ENCODE results near the gene NAGA.

DNA sequence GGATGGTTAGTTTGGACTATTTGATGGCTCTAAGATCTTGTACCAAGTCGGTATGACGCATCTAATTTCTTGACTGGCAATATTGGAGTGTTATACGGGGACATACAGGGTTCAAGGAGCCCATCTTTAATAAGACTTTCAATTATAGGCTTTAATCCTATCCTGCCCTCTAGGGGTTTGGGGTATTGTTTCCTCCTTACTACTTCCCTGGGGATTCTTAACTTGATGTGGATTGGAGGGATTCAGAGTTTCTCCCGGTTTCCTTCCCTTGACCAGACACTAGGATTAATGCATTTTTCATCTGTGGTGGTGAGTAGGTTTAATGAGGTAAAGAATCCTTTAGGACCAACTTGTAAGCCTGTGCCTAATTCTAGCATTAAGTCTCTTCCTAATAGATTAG is 41.2 kb upstream of the NAGA start:
- no peak for TF ChIP-seq POLR2A (IDR thresholded peaks at IDR 0.05)
- TF ChIP-seq, protein P1, sequence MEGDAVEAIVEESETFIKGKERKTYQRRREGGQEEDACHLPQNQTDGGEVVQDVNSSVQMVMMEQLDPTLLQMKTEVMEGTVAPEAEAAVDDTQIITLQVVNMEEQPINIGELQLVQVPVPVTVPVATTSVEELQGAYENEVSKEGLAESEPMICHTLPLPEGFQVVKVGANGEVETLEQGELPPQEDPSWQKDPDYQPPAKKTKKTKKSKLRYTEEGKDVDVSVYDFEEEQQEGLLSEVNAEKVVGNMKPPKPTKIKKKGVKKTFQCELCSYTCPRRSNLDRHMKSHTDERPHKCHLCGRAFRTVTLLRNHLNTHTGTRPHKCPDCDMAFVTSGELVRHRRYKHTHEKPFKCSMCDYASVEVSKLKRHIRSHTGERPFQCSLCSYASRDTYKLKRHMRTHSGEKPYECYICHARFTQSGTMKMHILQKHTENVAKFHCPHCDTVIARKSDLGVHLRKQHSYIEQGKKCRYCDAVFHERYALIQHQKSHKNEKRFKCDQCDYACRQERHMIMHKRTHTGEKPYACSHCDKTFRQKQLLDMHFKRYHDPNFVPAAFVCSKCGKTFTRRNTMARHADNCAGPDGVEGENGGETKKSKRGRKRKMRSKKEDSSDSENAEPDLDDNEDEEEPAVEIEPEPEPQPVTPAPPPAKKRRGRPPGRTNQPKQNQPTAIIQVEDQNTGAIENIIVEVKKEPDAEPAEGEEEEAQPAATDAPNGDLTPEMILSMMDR (IDR thresholded peaks at IDR 0.05), result no peak

Data from right lobe of liver (tissue), 4 donors.